ENCODE measurements around the gene CANT1. TPM values are rescaled to one million over a fixed set of nuclear protein-coding genes. Genes with fewer than 3 reads are reported as not detected.

CANT1 gene
- total RNA-seq, 4 donors from 2014 or later, result 21.2 to 33.7 (median 27.0) TPM

GRCh38 chr17:78992542-78993212, 16.9 kb downstream of the CANT1 start:
- H3K27ac ChIP-seq (replicated peaks in 1 of 4), result no peak overlapping the region
- H3K9me3 ChIP-seq, result no peaks in the 10 kb centered on the region

GRCh38 chr17:78991906-78992532, 17.5 kb downstream of the CANT1 start:
- no peak overlapping the region for H3K27ac ChIP-seq (replicated peaks in 1 of 4)
- no peak overlapping the region for H3K4me3 ChIP-seq
- peaks cover 10 to 75% (median 70%) of the 10 kb centered on the region in 4 donors for H3K36me3 ChIP-seq
- H3K9me3 ChIP-seq, result no peaks in the 10 kb centered on the region
- no peak for DNase-seq (ENCODE audit: extremely low spot score)
- intact Hi-C loops (cut with DNase I), result no loop called here
- TF ChIP-seq POLR2A (IDR thresholded peaks at IDR 0.05; ENCODE audit: low read depth) (no peak), POLR2AphosphoS5 (IDR thresholded peaks at IDR 0.05) (no peak), EP300 (IDR thresholded peaks at IDR 0.05) (no peak), CTCF (IDR thresholded peaks at IDR 0.05) (no peak)
- peaks cover 18 to 30% (median 20%) of the 10 kb centered on the region in 4 donors for H3K4me1 ChIP-seq
- 95% methylated on average over 22 of the region's 22 CpGs for WGBS
- H3K27me3 ChIP-seq, result no peaks in the 10 kb centered on the region

More at GRCh38 chr17:78992542-78993212, 16.9 kb downstream of the CANT1 start:
- Histone ChIP-seq H3K27me3 (no peaks in the 10 kb centered on the region), H3K36me3 (peaks cover 16 to 81% (median 76%) of the 10 kb centered on the region in 4 donors), H3K4me1 (peaks cover 13 to 23% (median 14%) of the 10 kb centered on the region in 4 donors), H3K4me3 (no peak overlapping the region)
- intact Hi-C loops (cut with DNase I), result no loop called here
- WGBS, result 84% methylated on average over 12 of the region's 12 CpGs
- no peak for DNase-seq (ENCODE audit: extremely low spot score)
- no peak for TF ChIP-seq POLR2AphosphoS5 (IDR thresholded peaks at IDR 0.05)

- no peaks in the 10 kb centered on the region for H3K27me3 ChIP-seq
- peaks cover 4 to 66% (median 61%) of the 10 kb centered on the region in 4 donors for H3K36me3 ChIP-seq
- 95% methylated on average over 29 of the region's 33 CpGs for WGBS
- no peak overlapping the region for H3K4me3 ChIP-seq
- H3K9me3 ChIP-seq, result no peaks in the 10 kb centered on the region
- DNase-seq (ENCODE audit: extremely low spot score), result no peak
- peaks cover 19 to 32% (median 25%) of the 10 kb centered on the region in 4 donors for H3K4me1 ChIP-seq
- no peak for TF ChIP-seq POLR2A (IDR thresholded peaks at IDR 0.05; ENCODE audit: low read depth)
- no peak for TF ChIP-seq CTCF (IDR thresholded peaks at IDR 0.05)
- no peak for TF ChIP-seq POLR2AphosphoS5 (IDR thresholded peaks at IDR 0.05)
- no peak for TF ChIP-seq EP300 (IDR thresholded peaks at IDR 0.05)
- H3K27ac ChIP-seq (replicated peaks in 1 of 4), result no peak overlapping the region
- intact Hi-C loops (cut with DNase I), result no loop called here
Observed at GRCh38 chr17:78991017-78991738, 18.4 kb downstream of the CANT1 start.

GRCh38 chr17:78990349-78991016, 19.1 kb downstream of the CANT1 start:
- peaks cover 4 to 59% (median 54%) of the 10 kb centered on the region in 4 donors for H3K36me3 ChIP-seq
- H3K27me3 ChIP-seq, result no peaks in the 10 kb centered on the region
- WGBS, result 96% methylated on average over 29 of the region's 29 CpGs
- DNase-seq (ENCODE audit: extremely low spot score), result no peak
- TF ChIP-seq EP300 (IDR thresholded peaks at IDR 0.05) (no peak), POLR2A (IDR thresholded peaks at IDR 0.05; ENCODE audit: low read depth) (no peak), POLR2AphosphoS5 (IDR thresholded peaks at IDR 0.05) (no peak), CTCF (IDR thresholded peaks at IDR 0.05) (no peak)
- no peak overlapping the region for H3K27ac ChIP-seq (replicated peaks in 1 of 4)
- H3K4me1 ChIP-seq, result peaks cover 16 to 29% (median 27%) of the 10 kb centered on the region in 4 donors
- intact Hi-C loops (cut with DNase I), result no loop called here
- no peak overlapping the region for H3K4me3 ChIP-seq
- H3K9me3 ChIP-seq, result no peaks in the 10 kb centered on the region

Data from esophagus muscularis mucosa (tissue), 4 donors.